Thoracic aorta (tissue), 2 donors: ENCODE data around the gene ZER1. TPM values are rescaled to one million over a fixed set of nuclear protein-coding genes. Genes with fewer than 3 reads are reported as not detected.

Experiments used
- ATAC-seq: fragments of 150-250 bp; one replicate; pipeline ENCODE4 v1.8.0; 2017; ENCODE audit warnings: low read depth; ENCODE audit not compliant: insufficient number of reproducible peaks, low FRiP score
- DNase-seq: peaks from one replicate; pipeline ENCODE4 v3.0.0-alpha.2; 2020; ENCODE audit warnings: low spot score
- H3K27ac ChIP-seq, 2 donors: fragments of 200-600 bp; sonication (generic); 1 replicate in 1 of 2; 2 replicates in 1 of 2; pipeline ENCODE4 v1.5.1; 2016; ENCODE audit warnings: mild to moderate bottlenecking in 2 of 2, moderate library complexity in 2 of 2
- H3K27me3 ChIP-seq: fragments of 200-600 bp; sonication (generic); replicated peaks from 2 replicates; pipeline ENCODE4 v1.6.0; 2016; ENCODE audit warnings: mild to moderate bottlenecking; ENCODE audit not compliant: insufficient read depth
- H3K36me3 ChIP-seq: fragments of 200-600 bp; sonication (generic); one replicate; pipeline ENCODE4 v1.5.1; 2016
- H3K4me1 ChIP-seq, 2 donors: fragments of 200-600 bp; sonication (generic); 1 replicate in 1 of 2; 2 replicates in 1 of 2; pipeline versions ENCODE4 v1.5.1 to v1.6.0; 2016; ENCODE audit warnings: low read depth in 2 of 2, mild to moderate bottlenecking in 1 of 2; ENCODE audit not compliant: control insufficient read depth in 1 of 2
- H3K4me3 ChIP-seq: fragments of 200-600 bp; sonication (generic); 2 replicates; pipeline ENCODE4 v1.5.1; 2016; ENCODE audit warnings: mild to moderate bottlenecking
- H3K9me3 ChIP-seq: fragments of 200-600 bp; sonication (generic); 2 replicates; pipeline ENCODE4 v1.5.1; 2016
- total RNA-seq, 2 donors: library from RNA; depleted of rRNA; stranded (reverse); fragments of >200 nt; gene quantifications; one replicate each; pipeline versions ENCODE4 v1.1.0 to v1.2.3, GENCODE V29; 2016
- TF ChIP-seq, protein P1 (sequence below): fragments of 200-600 bp; sonication (generic); IDR thresholded peaks from one replicate; pipeline ENCODE4 v1.5.1; 2019; ENCODE audit warnings: antibody characterized with exemption

Gene ZER1
- total RNA-seq, 2 donors from 2014 or later: 42.5 to 65.4 TPM

DNA sequence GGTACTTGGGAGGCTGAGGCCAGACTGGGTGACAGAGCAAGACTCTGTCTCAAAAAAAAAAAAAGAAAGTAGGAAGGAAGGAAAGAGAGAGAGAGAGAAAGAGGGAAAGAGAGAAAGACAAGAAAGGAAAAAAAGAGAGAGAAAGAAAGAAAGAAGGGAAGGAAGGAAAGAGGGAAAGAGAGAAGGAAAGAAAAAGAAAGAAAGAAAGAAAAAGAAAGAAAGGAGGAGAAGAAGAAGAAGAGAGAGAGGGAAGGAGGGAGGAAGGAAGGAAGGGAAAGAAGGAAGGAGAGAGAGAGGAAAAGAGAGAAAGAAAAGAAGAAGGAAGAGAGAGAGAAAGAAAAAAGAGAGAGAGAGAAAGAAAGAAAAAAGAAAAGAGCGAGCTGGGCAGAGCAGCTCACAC lies 3.1 kb upstream of the ZER1 start:
- Histone ChIP-seq H3K27me3 (no peaks in the 10 kb centered on the region), H3K9me3 (no peaks in the 10 kb centered on the region), H3K27ac (no peak overlapping the region), H3K36me3 (no peaks in the 10 kb centered on the region), H3K4me1 (peaks cover 10 to 22% of the 10 kb centered on the region in 2 donors), H3K4me3 (no peak overlapping the region)
- DNase-seq: no peak
- ATAC-seq: no peak
- TF ChIP-seq, protein P1, sequence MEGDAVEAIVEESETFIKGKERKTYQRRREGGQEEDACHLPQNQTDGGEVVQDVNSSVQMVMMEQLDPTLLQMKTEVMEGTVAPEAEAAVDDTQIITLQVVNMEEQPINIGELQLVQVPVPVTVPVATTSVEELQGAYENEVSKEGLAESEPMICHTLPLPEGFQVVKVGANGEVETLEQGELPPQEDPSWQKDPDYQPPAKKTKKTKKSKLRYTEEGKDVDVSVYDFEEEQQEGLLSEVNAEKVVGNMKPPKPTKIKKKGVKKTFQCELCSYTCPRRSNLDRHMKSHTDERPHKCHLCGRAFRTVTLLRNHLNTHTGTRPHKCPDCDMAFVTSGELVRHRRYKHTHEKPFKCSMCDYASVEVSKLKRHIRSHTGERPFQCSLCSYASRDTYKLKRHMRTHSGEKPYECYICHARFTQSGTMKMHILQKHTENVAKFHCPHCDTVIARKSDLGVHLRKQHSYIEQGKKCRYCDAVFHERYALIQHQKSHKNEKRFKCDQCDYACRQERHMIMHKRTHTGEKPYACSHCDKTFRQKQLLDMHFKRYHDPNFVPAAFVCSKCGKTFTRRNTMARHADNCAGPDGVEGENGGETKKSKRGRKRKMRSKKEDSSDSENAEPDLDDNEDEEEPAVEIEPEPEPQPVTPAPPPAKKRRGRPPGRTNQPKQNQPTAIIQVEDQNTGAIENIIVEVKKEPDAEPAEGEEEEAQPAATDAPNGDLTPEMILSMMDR: no peak

DNA sequence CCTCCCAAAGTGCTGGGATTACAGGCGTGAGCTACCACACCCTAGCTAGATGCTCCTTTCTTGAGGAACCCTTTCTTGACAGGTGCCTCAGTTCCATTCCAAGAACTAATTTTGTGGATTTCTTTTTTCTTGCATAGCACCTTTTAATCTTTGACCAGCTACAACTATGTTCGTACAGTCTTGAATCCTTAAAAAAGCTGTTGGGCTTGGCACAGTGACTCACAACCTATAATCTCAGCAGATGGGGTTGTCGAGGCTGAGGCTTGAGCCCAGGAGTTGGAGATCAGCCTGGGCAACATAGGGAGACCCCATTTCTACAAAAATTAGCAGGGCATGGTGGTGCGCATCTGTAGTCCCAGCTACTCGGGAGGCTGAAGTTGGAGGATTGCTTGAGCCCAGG lies 1.3 kb upstream of the ZER1 start:
- Histone ChIP-seq H3K27ac (no peak overlapping the region), H3K9me3 (no peaks in the 10 kb centered on the region), H3K4me3 (no peak overlapping the region), H3K4me1 (peaks cover 10 to 32% of the 10 kb centered on the region in 2 donors), H3K27me3 (no peaks in the 10 kb centered on the region), H3K36me3 (no peaks in the 10 kb centered on the region)
- ATAC-seq (no peak), DNase-seq (no peak)
- TF ChIP-seq, protein P1: no peak

DNA sequence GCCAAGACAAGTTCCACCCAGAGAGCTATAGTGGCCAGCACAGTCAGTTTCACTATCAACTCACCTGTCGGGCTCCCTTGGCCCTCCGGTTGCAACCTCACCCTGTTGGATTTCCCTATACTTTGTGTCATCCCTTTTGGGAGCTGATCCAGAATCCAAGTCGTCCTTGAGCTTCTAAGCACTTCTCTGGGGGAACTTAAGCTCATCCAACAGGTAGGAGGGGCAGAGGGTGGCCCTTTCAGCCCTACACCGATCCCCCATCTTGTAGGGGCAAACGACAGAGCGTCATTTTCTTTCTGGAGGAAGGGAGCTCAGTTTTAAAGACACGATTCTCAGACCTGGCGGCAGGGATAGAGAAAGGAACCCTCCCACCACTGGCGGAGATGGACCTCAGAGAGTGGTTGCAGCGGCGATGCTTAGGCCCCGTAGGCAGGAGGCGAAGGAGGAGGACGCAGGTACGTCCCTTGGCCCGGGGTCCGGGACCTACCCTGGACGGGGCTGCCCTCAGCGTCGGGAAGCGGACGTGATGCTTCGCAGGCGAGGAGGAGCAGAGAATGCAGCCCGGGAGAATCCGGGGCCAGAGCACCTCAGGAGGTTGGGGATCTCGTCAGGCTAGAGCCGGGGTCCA lies 519 bp downstream of the ZER1 start:
- peak overlapping the region; percentile 89 to 93 for H3K27ac ChIP-seq
- H3K4me1 ChIP-seq: peaks cover 10 to 32% of the 10 kb centered on the region in 2 donors
- H3K4me3 ChIP-seq: peak overlapping the region; percentile 100
- H3K9me3 ChIP-seq: no peaks in the 10 kb centered on the region
- ATAC-seq (peak; percentile 8), DNase-seq (no peak)
- H3K36me3 ChIP-seq: peaks cover 8% of the 10 kb centered on the region
- TF ChIP-seq, protein P1: no peak
- H3K27me3 ChIP-seq: no peaks in the 10 kb centered on the region

DNA sequence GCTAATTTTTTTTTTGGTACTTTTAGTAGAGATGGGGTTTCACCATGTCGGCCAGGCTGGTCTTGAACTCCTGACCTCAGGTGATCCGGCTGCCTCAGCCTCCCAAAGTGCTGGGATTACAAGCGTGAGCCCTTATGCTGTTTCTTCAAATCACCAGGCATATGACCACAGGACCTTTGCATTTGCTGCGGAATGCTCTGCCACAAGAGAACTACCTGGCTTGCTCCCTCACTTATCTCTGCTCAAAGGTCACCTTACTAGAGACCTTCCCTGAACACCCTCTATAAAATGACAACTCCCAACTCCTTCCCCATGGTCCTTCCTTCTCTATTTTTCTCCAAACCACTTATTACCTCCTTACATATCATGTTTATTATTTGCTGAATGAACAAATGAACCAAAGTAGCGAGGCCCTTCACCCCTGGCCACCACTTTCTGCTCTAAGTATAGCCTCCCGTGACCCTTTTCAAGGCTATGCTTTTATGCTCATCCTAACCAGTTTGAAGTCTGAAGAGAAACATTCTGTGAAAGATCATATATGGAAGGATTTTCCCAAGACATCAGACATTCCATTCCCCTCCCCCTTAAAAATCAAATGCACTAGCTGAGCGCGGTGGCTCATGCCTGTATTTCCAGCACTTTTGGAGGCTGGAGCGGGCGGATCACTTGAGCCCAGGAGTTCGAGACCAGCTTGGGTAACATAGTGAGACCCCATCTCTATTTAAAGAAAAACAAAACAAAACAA lies 1.3 kb downstream of the ZER1 start:
- no peaks in the 10 kb centered on the region for H3K9me3 ChIP-seq
- peak overlapping the region in 1 of 2 donors; percentile 89 for H3K27ac ChIP-seq
- no peak for DNase-seq

DNA sequence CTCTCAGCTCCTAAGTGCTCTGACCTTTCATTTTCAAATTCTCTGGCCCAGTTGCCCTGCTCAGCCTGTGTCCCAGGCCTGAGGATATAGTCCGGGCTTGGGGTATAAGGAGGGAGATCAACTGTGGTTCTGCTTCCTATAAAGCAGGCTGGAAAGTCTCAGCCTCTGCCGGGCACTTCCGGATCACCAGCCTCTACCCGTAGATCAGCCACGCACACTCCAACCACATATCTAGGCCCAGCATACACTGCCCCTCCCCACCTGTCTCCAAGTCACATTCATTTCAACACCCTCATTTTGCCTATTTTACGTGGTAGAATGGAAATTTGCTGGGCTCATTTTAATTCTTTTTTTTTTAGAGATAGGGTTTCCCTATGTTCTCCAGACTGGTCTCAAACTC lies 3.1 kb downstream of the ZER1 start:
- no peak overlapping the region for H3K27ac ChIP-seq
- H3K9me3 ChIP-seq: no peaks in the 10 kb centered on the region
- H3K36me3 ChIP-seq: peaks cover 8% of the 10 kb centered on the region
- TF ChIP-seq, protein P1: no peak
- H3K4me1 ChIP-seq: peaks cover 10 to 32% of the 10 kb centered on the region in 2 donors
- ATAC-seq (no peak), DNase-seq (no peak)
- H3K4me3 ChIP-seq: no peak overlapping the region
- no peaks in the 10 kb centered on the region for H3K27me3 ChIP-seq

More for the DNA sequence above, 1.3 kb downstream of the ZER1 start:
- Histone ChIP-seq H3K27me3 (no peaks in the 10 kb centered on the region), H3K4me3 (peak overlapping the region; percentile 100), H3K36me3 (peaks cover 8% of the 10 kb centered on the region), H3K4me1 (peaks cover 10 to 32% of the 10 kb centered on the region in 2 donors)
- no peak for ATAC-seq
- TF ChIP-seq, protein P1: no peak
